ENCODE measurements around the gene GPNMB. TPM values are rescaled to one million over a fixed set of nuclear protein-coding genes. Genes with fewer than 3 reads are reported as not detected.

The GPNMB gene
- total RNA-seq, 1 donor from 2014 or later: 113 TPM

- Histone ChIP-seq H3K4me3 (no peak overlapping the region), H3K36me3 (peaks cover 0 to 71% of the 10 kb centered on the region in 2 donors), H3K4me1 (no peaks in the 10 kb centered on the region), H3K27ac (no peak overlapping the region), H3K27me3 (no peaks in the 10 kb centered on the region), H3K9me3 (no peaks in the 10 kb centered on the region)
- TF ChIP-seq CTCF (IDR thresholded peaks at IDR 0.05): no peak
- TF ChIP-seq POLR2A (IDR thresholded peaks at IDR 0.05): no peak
- no peak for TF ChIP-seq POLR2AphosphoS5 (IDR thresholded peaks at IDR 0.05; ENCODE audit: insufficient read depth in 1 of 2, low read depth in 1 of 2)
- intact Hi-C loops (cut with DNase I): no loop called here
- DNase-seq (ENCODE audit: extremely low spot score in 2 of 2): no peak
Measured at GRCh38 chr7:23256731-23257130, 10.2 kb downstream of the GPNMB start.

GRCh38 chr7:23260371-23260770 lies 13.8 kb downstream of the GPNMB start:
- Histone ChIP-seq H3K36me3 (peaks cover 0 to 54% of the 10 kb centered on the region in 2 donors), H3K27me3 (no peaks in the 10 kb centered on the region), H3K27ac (no peak overlapping the region), H3K9me3 (no peaks in the 10 kb centered on the region), H3K4me1 (no peaks in the 10 kb centered on the region), H3K4me3 (no peak overlapping the region)
- intact Hi-C loops (cut with DNase I): loop anchor here (5.0 kb wide), 1 partner anchor 73 kb away; no protein-coding TSS in a partner anchor
- DNase-seq (ENCODE audit: extremely low spot score in 2 of 2): no peak
- TF ChIP-seq POLR2A (IDR thresholded peaks at IDR 0.05) (no peak), POLR2AphosphoS5 (IDR thresholded peaks at IDR 0.05; ENCODE audit: insufficient read depth in 1 of 2, low read depth in 1 of 2) (no peak), CTCF (IDR thresholded peaks at IDR 0.05) (no peak)

- Histone ChIP-seq H3K36me3 (peaks cover 0 to 55% of the 10 kb centered on the region in 2 donors), H3K27me3 (no peaks in the 10 kb centered on the region), H3K9me3 (no peaks in the 10 kb centered on the region), H3K4me1 (no peaks in the 10 kb centered on the region), H3K4me3 (no peak overlapping the region), H3K27ac (no peak overlapping the region)
- no peak for DNase-seq (ENCODE audit: extremely low spot score in 2 of 2)
- TF ChIP-seq POLR2AphosphoS5 (IDR thresholded peaks at IDR 0.05; ENCODE audit: insufficient read depth in 1 of 2, low read depth in 1 of 2) (no peak), CTCF (IDR thresholded peaks at IDR 0.05) (peak in 2 of 3 experiments; percentile 52 to 64)
- intact Hi-C loops (cut with DNase I): loop anchor here (5.0 kb wide), 1 partner anchor 75 kb away; no protein-coding TSS in a partner anchor
Measured at GRCh38 chr7:23261843-23262452, 15.4 kb downstream of the GPNMB start.

GRCh38 chr7:23264916-23265458 lies 18.4 kb downstream of the GPNMB start:
- DNase-seq (ENCODE audit: extremely low spot score in 2 of 2): no peak
- H3K9me3 ChIP-seq: no peaks in the 10 kb centered on the region
- H3K4me1 ChIP-seq: no peaks in the 10 kb centered on the region
- TF ChIP-seq CTCF (IDR thresholded peaks at IDR 0.05) (no peak), POLR2A (IDR thresholded peaks at IDR 0.05) (no peak), POLR2AphosphoS5 (IDR thresholded peaks at IDR 0.05; ENCODE audit: insufficient read depth in 1 of 2, low read depth in 1 of 2) (no peak)
- H3K36me3 ChIP-seq: peaks cover 0 to 51% of the 10 kb centered on the region in 2 donors
- no peak overlapping the region for H3K4me3 ChIP-seq
- H3K27ac ChIP-seq: no peak overlapping the region
- intact Hi-C loops (cut with DNase I): loop anchor here (5.0 kb wide), 1 partner anchor 78 kb away; no protein-coding TSS in a partner anchor
- no peaks in the 10 kb centered on the region for H3K27me3 ChIP-seq

GRCh38 chr7:23266918-23267317 lies 20.3 kb downstream of the GPNMB start:
- Histone ChIP-seq H3K9me3 (no peaks in the 10 kb centered on the region), H3K4me1 (no peaks in the 10 kb centered on the region), H3K27me3 (no peaks in the 10 kb centered on the region), H3K27ac (no peak overlapping the region), H3K36me3 (peaks cover 0 to 57% of the 10 kb centered on the region in 2 donors), H3K4me3 (no peak overlapping the region)
- TF ChIP-seq POLR2AphosphoS5 (IDR thresholded peaks at IDR 0.05; ENCODE audit: insufficient read depth in 1 of 2, low read depth in 1 of 2) (no peak), POLR2A (IDR thresholded peaks at IDR 0.05) (no peak), CTCF (IDR thresholded peaks at IDR 0.05) (no peak)
- no peak for DNase-seq (ENCODE audit: extremely low spot score in 2 of 2)
- intact Hi-C loops (cut with DNase I): no loop called here
